Thyroid gland (tissue), 4 donors: ENCODE measurements around the gene KLHL36. TPM values are rescaled to one million over a fixed set of nuclear protein-coding genes. Genes with fewer than 3 reads are reported as not detected.

Experiments
- DNase-seq, 2 donors: peaks; one replicate each; pipeline ENCODE4 v3.0.0-alpha.2; 2019
- H3K27ac ChIP-seq, 3 donors: fragments of 200-600 bp; sonication (generic); 1 replicate in 2 of 3; 2 replicates in 1 of 3; pipeline ENCODE4 v1.5.1; 2016 to 2019; ENCODE audit warnings: mild to moderate bottlenecking in 1 of 3, moderate library complexity in 1 of 3
- H3K27me3 ChIP-seq: fragments of 200-600 bp; sonication (generic); one replicate; pipeline ENCODE4 v1.5.1; 2019
- H3K36me3 ChIP-seq, 2 donors: fragments of 200-600 bp; sonication (generic); one replicate each; pipeline ENCODE4 v1.5.1; 2016 to 2019
- H3K4me1 ChIP-seq, 2 donors: fragments of 200-600 bp; sonication (generic); one replicate each; pipeline ENCODE4 v1.5.1; 2017 to 2019
- H3K4me3 ChIP-seq, 3 donors: fragments of 200-600 bp; sonication (generic); replicated peaks in 1 of 3; 1 replicate in 2 of 3; 2 replicates in 1 of 3; pipeline ENCODE4 v1.5.1; 2016; ENCODE audit warnings: mild to moderate bottlenecking in 1 of 3
- H3K9me3 ChIP-seq: fragments of 200-600 bp; sonication (generic); one replicate; pipeline ENCODE4 v1.5.1; 2017
- CTCF ChIP-seq, 6 experiments: fragments of 200-600 bp in 3 of 6; fragments of 450-650 bp in 3 of 6; sonication (generic) in 3 of 6; IDR thresholded peaks; one replicate each; pipeline ENCODE4 v1.5.1; 2016 to 2019; ENCODE audit warnings: antibody characterized with exemption in 6 of 6, mild to moderate bottlenecking in 2 of 6, inconsistent platforms in 1 of 6, moderate library complexity in 1 of 6
- POLR2A ChIP-seq, 2 donors: fragments of 450-650 bp; IDR thresholded peaks; one replicate each; pipeline ENCODE4 v1.6.1; 2017; ENCODE audit warnings: antibody characterized with exemption in 2 of 2, mild to moderate bottlenecking in 2 of 2, moderate library complexity in 1 of 2
- WGBS, 2 donors: methylation state at CpG; one replicate each; pipeline ENCODE4 v1.1.5; 2017; 5-methylcytosine and 5-hydroxymethylcytosine counted together
- intact Hi-C: fragments of 100-400 bp; cut with DNase I; formaldehyde crosslinking; loops from one replicate; pipeline ENCODE4 v1.15.1; 2023
- total RNA-seq, 4 donors: library from RNA; depleted of rRNA; stranded (reverse); fragments of >200 nt; gene quantifications; one replicate each; pipeline ENCODE4 v1.2.3, GENCODE V29; 2016

Gene KLHL36
- total RNA-seq, 4 donors from 2014 or later, result 61.7 to 107 (median 78.0) TPM

- H3K27ac ChIP-seq, result no peak overlapping the region
- H3K27me3 ChIP-seq, result no peaks in the 10 kb centered on the region
- no peak for TF ChIP-seq CTCF (IDR thresholded peaks at IDR 0.05)
- TF ChIP-seq POLR2A (IDR thresholded peaks at IDR 0.05), result no peak
- no peak overlapping the region for H3K4me3 ChIP-seq
- WGBS, 2 donors, result 94 to 97% methylated on average over 4 of the region's 4 CpGs
- H3K36me3 ChIP-seq, result no peaks in the 10 kb centered on the region
- no peaks in the 10 kb centered on the region for H3K4me1 ChIP-seq
- no peak for DNase-seq
- H3K9me3 ChIP-seq, result no peaks in the 10 kb centered on the region
- intact Hi-C loops, result no loop called here
Observed at GRCh38 chr16:84680843-84681629, 32.7 kb downstream of the KLHL36 start.

GRCh38 chr16:84683691-84684591 lies 35.6 kb downstream of the KLHL36 start:
- H3K9me3 ChIP-seq, result no peaks in the 10 kb centered on the region
- H3K27me3 ChIP-seq, result no peaks in the 10 kb centered on the region
- no peaks in the 10 kb centered on the region for H3K4me1 ChIP-seq
- TF ChIP-seq POLR2A (IDR thresholded peaks at IDR 0.05) (no peak), CTCF (IDR thresholded peaks at IDR 0.05) (no peak)
- H3K36me3 ChIP-seq, result no peaks in the 10 kb centered on the region
- 71 to 76% methylated on average over 15 of the region's 15 CpGs for WGBS, 2 donors
- DNase-seq, result no peak
- no peak overlapping the region for H3K4me3 ChIP-seq
- intact Hi-C loops, result no loop called here
- H3K27ac ChIP-seq, result no peak overlapping the region

GRCh38 chr16:84684592-84684965 lies 36.3 kb downstream of the KLHL36 start:
- no peaks in the 10 kb centered on the region for H3K9me3 ChIP-seq
- 94 to 96% methylated on average over 4 of the region's 4 CpGs for WGBS, 2 donors
- intact Hi-C loops, result no loop called here
- H3K36me3 ChIP-seq, result no peaks in the 10 kb centered on the region
- H3K4me3 ChIP-seq, result no peak overlapping the region
- H3K4me1 ChIP-seq, result no peaks in the 10 kb centered on the region
- no peak for TF ChIP-seq POLR2A (IDR thresholded peaks at IDR 0.05)
- no peak for TF ChIP-seq CTCF (IDR thresholded peaks at IDR 0.05)
- H3K27me3 ChIP-seq, result no peaks in the 10 kb centered on the region
- no peak for DNase-seq
- no peak overlapping the region for H3K27ac ChIP-seq

GRCh38 chr16:84685210-84685609 lies 36.9 kb downstream of the KLHL36 start:
- 78 to 82% methylated on average over 8 of the region's 8 CpGs for WGBS, 2 donors
- Histone ChIP-seq H3K27ac (no peak overlapping the region), H3K4me1 (no peaks in the 10 kb centered on the region), H3K36me3 (no peaks in the 10 kb centered on the region), H3K27me3 (no peaks in the 10 kb centered on the region), H3K9me3 (no peaks in the 10 kb centered on the region), H3K4me3 (no peak overlapping the region)
- intact Hi-C loops, result no loop called here
- DNase-seq, result no peak
- no peak for TF ChIP-seq CTCF (IDR thresholded peaks at IDR 0.05)
- TF ChIP-seq POLR2A (IDR thresholded peaks at IDR 0.05), result no peak
